Measurements from ENCODE around the gene PCDHGA4.
"Not testable (repeated sequence)": the region's sequence is repeated elsewhere in the genome, so short reads cannot be mapped to it uniquely, and the experiment has no call there.

The PCDHGA4 gene

GRCh38 chr5:141330299-141331080 is 24.3 kb upstream of the PCDHGA4 start, which contains the start of gene PCDHGA1:
Gene PCDHGA1, plus strand, starts transcription at chr5:141330514.
- FAIRE-seq (no peak), DNase-seq (ENCODE audit: insufficient read length) (no peak)
- TF ChIP-seq POLR2A (IDR thresholded peaks at IDR 0.05; ENCODE audit: low read depth, low read length) (no peak), POLR2AphosphoS5 (IDR thresholded peaks at IDR 0.05; ENCODE audit: low read depth, low read length) (no peak), TAF1 (IDR thresholded peaks at IDR 0.05; ENCODE audit: borderline replicate concordance, low read depth, low read length) (no peak)

DNA sequence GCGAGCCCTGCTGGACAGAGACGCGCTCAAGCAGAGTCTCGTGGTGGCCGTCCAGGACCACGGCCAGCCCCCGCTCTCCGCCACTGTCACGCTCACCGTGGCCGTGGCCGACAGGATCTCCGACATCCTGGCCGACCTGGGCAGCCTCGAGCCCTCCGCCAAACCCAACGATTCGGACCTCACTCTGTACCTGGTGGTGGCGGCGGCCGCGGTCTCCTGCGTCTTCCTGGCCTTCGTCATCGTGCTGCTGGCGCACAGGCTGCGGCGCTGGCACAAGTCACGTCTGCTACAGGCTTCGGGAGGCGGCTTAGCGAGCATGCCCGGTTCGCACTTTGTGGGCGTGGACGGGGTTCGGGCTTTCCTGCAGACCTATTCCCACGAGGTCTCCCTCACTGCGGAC is 22.2 kb upstream of the PCDHGA4 start:
- not testable (repeated sequence) for DNase-seq (ENCODE audit: insufficient read length)

GRCh38 chr5:141338538-141339306 is 16.1 kb upstream of the PCDHGA4 start, which contains the start of gene PCDHGA2:
Gene PCDHGA2, plus strand, starts transcription at chr5:141338760.
- no peak for TF ChIP-seq POLR2A (IDR thresholded peaks at IDR 0.05; ENCODE audit: low read depth, low read length)
- no peak for TF ChIP-seq POLR2AphosphoS5 (IDR thresholded peaks at IDR 0.05; ENCODE audit: low read depth, low read length)
- no peak for TF ChIP-seq TAF1 (IDR thresholded peaks at IDR 0.05; ENCODE audit: borderline replicate concordance, low read depth, low read length)
- FAIRE-seq: no peak
- no peak for DNase-seq (ENCODE audit: insufficient read length)

More for the DNA sequence above, 22.2 kb upstream of the PCDHGA4 start:
- not testable (repeated sequence) for FAIRE-seq

DNA sequence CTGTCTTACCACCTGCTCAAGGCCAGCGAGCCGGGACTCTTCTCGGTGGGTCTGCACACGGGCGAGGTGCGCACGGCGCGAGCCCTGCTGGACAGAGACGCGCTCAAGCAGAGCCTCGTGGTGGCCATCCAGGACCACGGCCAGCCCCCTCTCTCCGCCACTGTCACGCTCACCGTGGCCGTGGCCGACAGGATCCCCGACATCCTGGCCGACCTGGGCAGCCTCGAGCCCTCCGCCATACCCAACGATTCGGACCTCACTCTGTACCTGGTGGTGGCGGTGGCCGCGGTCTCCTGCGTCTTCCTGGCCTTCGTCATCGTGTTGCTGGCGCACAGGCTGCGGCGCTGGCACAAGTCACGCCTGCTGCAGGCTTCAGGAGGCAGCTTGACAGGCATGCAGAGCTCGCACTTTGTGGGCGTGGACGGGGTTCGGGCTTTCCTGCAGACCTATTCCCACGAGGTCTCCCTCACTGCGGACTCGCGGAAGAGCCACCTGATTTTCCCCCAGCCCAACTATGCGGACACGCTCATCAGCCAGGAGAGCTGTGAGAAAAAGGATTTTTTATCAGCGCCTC is 14.0 kb upstream of the PCDHGA4 start:
- FAIRE-seq; DNase-seq (ENCODE audit: insufficient read length): not testable (repeated sequence)

- FAIRE-seq (no peak), DNase-seq (ENCODE audit: insufficient read length) (no peak)
- TF ChIP-seq POLR2AphosphoS5 (IDR thresholded peaks at IDR 0.05; ENCODE audit: low read depth, low read length): no peak
- TF ChIP-seq POLR2A (IDR thresholded peaks at IDR 0.05; ENCODE audit: low read depth, low read length): no peak
- TF ChIP-seq TAF1 (IDR thresholded peaks at IDR 0.05; ENCODE audit: borderline replicate concordance, low read depth, low read length): no peak
Observed at GRCh38 chr5:141342773-141343172, 12.0 kb upstream of the PCDHGA4 start.

GRCh38 chr5:141343242-141343952 is 11.4 kb upstream of the PCDHGA4 start, which contains the start of gene PCDHGA3:
Gene PCDHGA3, plus strand, starts transcription at chr5:141343829. Its CDS starts 205 bp downstream, at chr5:141344034.
- TF ChIP-seq TAF1 (IDR thresholded peaks at IDR 0.05; ENCODE audit: borderline replicate concordance, low read depth, low read length) (no peak), POLR2A (IDR thresholded peaks at IDR 0.05; ENCODE audit: low read depth, low read length) (no peak), POLR2AphosphoS5 (IDR thresholded peaks at IDR 0.05; ENCODE audit: low read depth, low read length) (no peak)
- FAIRE-seq (no peak), DNase-seq (ENCODE audit: insufficient read length) (no peak)

DNA sequence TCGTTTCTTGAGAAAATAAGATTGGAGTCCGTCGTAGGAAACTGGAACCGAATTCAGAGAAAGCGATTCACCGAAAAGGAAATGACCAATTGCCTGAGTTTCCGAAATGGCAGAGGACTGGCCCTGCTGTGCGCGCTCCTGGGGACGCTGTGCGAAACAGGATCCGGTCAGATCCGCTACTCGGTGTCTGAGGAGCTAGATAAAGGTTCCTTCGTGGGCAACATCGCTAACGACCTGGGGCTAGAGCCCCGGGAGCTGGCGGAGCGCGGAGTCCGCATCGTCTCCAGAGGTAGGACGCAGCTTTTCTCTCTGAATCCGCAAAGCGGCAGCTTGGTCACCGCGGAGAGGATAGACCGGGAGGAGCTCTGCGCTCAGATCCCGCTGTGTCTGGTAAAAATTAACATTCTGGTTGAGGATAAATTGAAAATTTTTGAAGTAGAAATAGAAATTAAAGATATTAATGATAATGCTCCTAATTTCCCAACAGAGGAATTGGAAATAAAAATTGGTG is 10.8 kb upstream of the PCDHGA4 start:
- no peak for TF ChIP-seq TAF1 (IDR thresholded peaks at IDR 0.05; ENCODE audit: borderline replicate concordance, low read depth, low read length)
- TF ChIP-seq POLR2AphosphoS5 (IDR thresholded peaks at IDR 0.05; ENCODE audit: low read depth, low read length): no peak
- no peak for TF ChIP-seq POLR2A (IDR thresholded peaks at IDR 0.05; ENCODE audit: low read depth, low read length)
- no peak for DNase-seq (ENCODE audit: insufficient read length)
- no peak for FAIRE-seq

DNA sequence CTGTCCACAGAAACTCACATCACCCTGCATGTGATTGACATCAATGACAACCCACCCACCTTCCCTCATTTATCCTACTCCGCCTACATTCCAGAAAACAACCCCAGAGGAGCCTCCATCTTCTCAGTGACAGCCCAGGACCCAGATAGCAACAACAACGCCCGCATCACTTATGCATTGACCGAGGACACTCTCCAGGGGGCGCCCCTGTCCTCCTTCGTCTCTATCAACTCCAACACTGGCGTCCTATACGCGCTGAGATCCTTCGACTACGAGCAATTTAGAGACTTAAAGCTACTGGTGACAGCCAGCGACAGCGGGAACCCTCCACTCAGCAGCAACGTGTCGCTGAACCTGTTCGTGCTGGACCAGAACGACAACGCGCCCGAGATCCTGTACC is 9.5 kb upstream of the PCDHGA4 start:
- DNase-seq (ENCODE audit: insufficient read length): no peak
- TF ChIP-seq POLR2A (IDR thresholded peaks at IDR 0.05; ENCODE audit: low read depth, low read length): no peak
- no peak for TF ChIP-seq TAF1 (IDR thresholded peaks at IDR 0.05; ENCODE audit: borderline replicate concordance, low read depth, low read length)
- no peak for TF ChIP-seq POLR2AphosphoS5 (IDR thresholded peaks at IDR 0.05; ENCODE audit: low read depth, low read length)
- FAIRE-seq: no peak

DNA sequence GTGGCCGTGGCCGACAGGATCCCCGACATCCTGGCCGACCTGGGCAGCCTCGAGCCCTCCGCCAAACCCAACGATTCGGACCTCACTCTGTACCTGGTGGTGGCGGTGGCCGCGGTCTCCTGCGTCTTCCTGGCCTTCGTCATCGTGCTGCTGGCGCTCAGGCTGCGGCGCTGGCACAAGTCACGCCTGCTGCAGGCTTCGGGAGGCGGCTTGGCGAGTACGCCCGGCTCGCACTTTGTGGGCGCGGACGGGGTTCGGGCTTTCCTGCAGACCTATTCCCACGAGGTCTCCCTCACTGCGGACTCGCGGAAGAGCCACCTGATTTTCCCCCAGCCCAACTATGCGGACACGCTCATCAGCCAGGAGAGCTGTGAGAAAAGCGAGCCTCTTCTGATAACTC is 8.8 kb upstream of the PCDHGA4 start:
- FAIRE-seq; DNase-seq (ENCODE audit: insufficient read length): not testable (repeated sequence)

DNA sequence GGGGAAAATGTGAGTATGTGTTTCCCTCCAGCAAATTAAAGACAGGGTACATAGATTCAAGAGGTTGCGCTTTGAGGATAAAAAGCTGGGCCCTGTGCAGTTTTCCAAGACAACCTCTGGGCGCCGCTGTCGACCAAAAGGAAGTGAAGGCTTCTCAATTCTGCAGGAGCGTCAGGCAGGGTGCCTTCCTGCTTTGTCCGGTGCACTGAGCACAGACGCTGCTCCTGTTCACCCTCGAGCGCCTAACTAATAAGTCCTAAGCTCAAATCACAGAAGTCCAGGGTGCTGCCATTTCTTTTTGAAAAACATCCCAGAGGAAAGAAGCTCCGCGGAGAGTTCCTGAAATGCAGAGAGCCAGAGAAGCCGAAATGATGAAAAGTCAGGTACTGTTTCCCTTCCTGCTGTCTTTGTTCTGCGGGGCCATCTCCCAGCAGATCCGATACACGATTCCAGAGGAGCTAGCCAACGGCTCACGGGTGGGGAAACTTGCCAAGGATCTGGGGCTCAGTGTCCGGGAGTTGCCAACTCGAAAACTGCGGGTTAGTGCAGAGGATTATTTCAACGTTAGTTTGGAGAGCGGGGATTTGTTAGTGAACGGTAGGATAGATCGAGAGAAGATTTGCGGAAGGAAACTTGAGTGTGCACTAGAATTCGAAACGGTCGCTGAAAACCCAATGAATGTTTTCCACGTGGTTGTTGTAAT is 4.8 kb upstream of the PCDHGA4 start, which contains the start of gene PCDHGB1:
PCDHGB1 (plus strand) TSS at position 183 of the 703 bp plus-strand sequence; CDS start at position 345, 162 bp downstream.
- DNase-seq (ENCODE audit: insufficient read length): no peak
- TF ChIP-seq POLR2AphosphoS5 (IDR thresholded peaks at IDR 0.05; ENCODE audit: low read depth, low read length) (no peak), TAF1 (IDR thresholded peaks at IDR 0.05; ENCODE audit: borderline replicate concordance, low read depth, low read length) (no peak), POLR2A (IDR thresholded peaks at IDR 0.05; ENCODE audit: low read depth, low read length) (no peak)
- no peak for FAIRE-seq

GRCh38 chr5:141351591-141351990 is 3.2 kb upstream of the PCDHGA4 start:
- no peak for DNase-seq (ENCODE audit: insufficient read length)
- no peak for FAIRE-seq
- no peak for TF ChIP-seq TAF1 (IDR thresholded peaks at IDR 0.05; ENCODE audit: borderline replicate concordance, low read depth, low read length)
- TF ChIP-seq POLR2A (IDR thresholded peaks at IDR 0.05; ENCODE audit: low read depth, low read length): no peak
- no peak for TF ChIP-seq POLR2AphosphoS5 (IDR thresholded peaks at IDR 0.05; ENCODE audit: low read depth, low read length)

All from GM12892 (cell line).